Dendritic cell treated with granulocyte-macrophage colony-stimulating factor and Interleukin-4, amounts not matched to agents 40 ng/mL and 50 ng/mL, for 4 days (primary cell): ENCODE measurements around the gene ZMYM3.
"Not testable (repeated sequence)": the region's sequence is repeated elsewhere in the genome, so short reads cannot be mapped to it uniquely, and the experiment has no call there.

ENCODE experiments used
- H3K27ac Mint-ChIP-seq: one replicate; pipeline ENCODE4 v1.8.0; 2022; ENCODE audit warnings: mild to moderate bottlenecking, mixed read lengths
- H3K27me3 Mint-ChIP-seq: one replicate; pipeline ENCODE4 v1.8.0; 2022; ENCODE audit warnings: mild to moderate bottlenecking, mixed read lengths
- H3K36me3 Mint-ChIP-seq: one replicate; pipeline ENCODE4 v1.8.0; 2022; ENCODE audit warnings: low read depth, mixed read lengths
- H3K4me1 Mint-ChIP-seq: one replicate; pipeline ENCODE4 v1.8.0; 2022; ENCODE audit warnings: low read depth, mixed read lengths
- H3K4me3 Mint-ChIP-seq: one replicate; pipeline ENCODE4 v1.8.0; 2022; ENCODE audit warnings: mild to moderate bottlenecking, moderate library complexity, mixed read lengths
- H3K9me3 Mint-ChIP-seq: one replicate; pipeline ENCODE4 v1.8.0; 2022; ENCODE audit warnings: mixed read lengths
- intact Hi-C: fragments of 100-400 bp; cut with micrococcal nuclease; formaldehyde crosslinking; loops from one replicate; pipeline ENCODE4 v1.15.0; 2022

The ZMYM3 gene

GRCh38 chrX:71282514-71283402, 28.8 kb upstream of the ZMYM3 start:
- no peaks in the 10 kb centered on the region for H3K9me3 Mint-ChIP-seq
- peaks cover 23% of the 10 kb centered on the region for H3K36me3 Mint-ChIP-seq

GRCh38 chrX:71281300-71281699, 27.4 kb upstream of the ZMYM3 start:
- intact Hi-C loops, H3K27ac Mint-ChIP-seq: not testable (repeated sequence)
- H3K36me3 Mint-ChIP-seq: peaks cover 11% of the 10 kb centered on the region

More at GRCh38 chrX:71282514-71283402, 28.8 kb upstream of the ZMYM3 start:
- Mint-ChIP-seq H3K27me3 (no peaks in the 10 kb centered on the region), H3K27ac (peak overlapping the region; percentile 100), H3K4me1 (no peaks in the 10 kb centered on the region), H3K4me3 (peak overlapping the region; percentile 91)
- intact Hi-C loops: loop anchor here (1.0 kb wide), 2 partner anchors 28 to 84 kb away; partner anchors contain the start of genes TAF1 and ZMYM3

GRCh38 chrX:71272313-71272712, 18.4 kb upstream of the ZMYM3 start:
- H3K4me3 Mint-ChIP-seq, intact Hi-C loops, H3K36me3 Mint-ChIP-seq, H3K27ac Mint-ChIP-seq, H3K9me3 Mint-ChIP-seq, H3K27me3 Mint-ChIP-seq, H3K4me1 Mint-ChIP-seq: not testable (repeated sequence)

More at GRCh38 chrX:71281300-71281699, 27.4 kb upstream of the ZMYM3 start:
- H3K4me3 Mint-ChIP-seq, H3K9me3 Mint-ChIP-seq, H3K4me1 Mint-ChIP-seq, H3K27me3 Mint-ChIP-seq: not testable (repeated sequence)

- no peaks in the 10 kb centered on the region for H3K4me1 Mint-ChIP-seq
- H3K9me3 Mint-ChIP-seq: no peaks in the 10 kb centered on the region
- intact Hi-C loops: no loop called here
- no peak overlapping the region for H3K27ac Mint-ChIP-seq
- no peaks in the 10 kb centered on the region for H3K36me3 Mint-ChIP-seq
- no peaks in the 10 kb centered on the region for H3K27me3 Mint-ChIP-seq
- no peak overlapping the region for H3K4me3 Mint-ChIP-seq
Observed at GRCh38 chrX:71269801-71270395, 16.0 kb upstream of the ZMYM3 start.

GRCh38 chrX:71268624-71269023, 14.7 kb upstream of the ZMYM3 start:
- H3K27ac Mint-ChIP-seq, intact Hi-C loops, H3K4me1 Mint-ChIP-seq, H3K9me3 Mint-ChIP-seq, H3K36me3 Mint-ChIP-seq, H3K4me3 Mint-ChIP-seq, H3K27me3 Mint-ChIP-seq: not testable (repeated sequence)

- intact Hi-C loops: loop anchor here (10.0 kb wide), 1 partner anchor 72 kb away; no protein-coding TSS in a partner anchor
- Mint-ChIP-seq H3K36me3 (peaks cover 13% of the 10 kb centered on the region), H3K27me3 (no peaks in the 10 kb centered on the region), H3K27ac (no peak overlapping the region), H3K9me3 (no peaks in the 10 kb centered on the region), H3K4me1 (peaks cover 25% of the 10 kb centered on the region), H3K4me3 (no peak overlapping the region)
Observed at GRCh38 chrX:71256856-71257255, 2.9 kb upstream of the ZMYM3 start.

- intact Hi-C loops: loop anchor here (10.0 kb wide), 1 partner anchor 71 kb away; no protein-coding TSS in a partner anchor
- H3K27me3 Mint-ChIP-seq: no peaks in the 10 kb centered on the region
- peaks cover 13% of the 10 kb centered on the region for H3K36me3 Mint-ChIP-seq
- no peaks in the 10 kb centered on the region for H3K9me3 Mint-ChIP-seq
- H3K4me3 Mint-ChIP-seq: no peak overlapping the region
- peaks cover 32% of the 10 kb centered on the region for H3K4me1 Mint-ChIP-seq
- H3K27ac Mint-ChIP-seq: peak overlapping the region; percentile 97
Observed at GRCh38 chrX:71256051-71256450, 2.1 kb upstream of the ZMYM3 start.

- Mint-ChIP-seq H3K36me3 (peaks cover 38% of the 10 kb centered on the region), H3K27ac (peak overlapping the region; percentile 97), H3K4me1 (peaks cover 44% of the 10 kb centered on the region), H3K27me3 (no peaks in the 10 kb centered on the region), H3K9me3 (no peaks in the 10 kb centered on the region), H3K4me3 (peak overlapping the region; percentile 87)
- intact Hi-C loops: loop anchor here (1.0 to 10.0 kb wide), 2 partner anchors 30 to 69 kb away; partner anchors contain the start of gene NONO
Observed at GRCh38 chrX:71253253-71254091, 468 bp downstream of the ZMYM3 start.

- Mint-ChIP-seq H3K9me3 (no peaks in the 10 kb centered on the region), H3K27me3 (no peaks in the 10 kb centered on the region), H3K4me3 (peak overlapping the region; percentile 87), H3K36me3 (peaks cover 50% of the 10 kb centered on the region), H3K27ac (peak overlapping the region; percentile 84), H3K4me1 (peaks cover 44% of the 10 kb centered on the region)
- intact Hi-C loops: loop anchor here (10.0 kb wide), 1 partner anchor 67 kb away; no protein-coding TSS in a partner anchor
Observed at GRCh38 chrX:71252221-71252620, 1.7 kb downstream of the ZMYM3 start.

GRCh38 chrX:71251466-71251973, 2.4 kb downstream of the ZMYM3 start:
- no peaks in the 10 kb centered on the region for H3K27me3 Mint-ChIP-seq
- peak overlapping the region; percentile 84 for H3K27ac Mint-ChIP-seq
- intact Hi-C loops: loop anchor here (10.0 kb wide), 1 partner anchor 67 kb away; no protein-coding TSS in a partner anchor
- no peaks in the 10 kb centered on the region for H3K9me3 Mint-ChIP-seq
- peak overlapping the region; percentile 87 for H3K4me3 Mint-ChIP-seq
- peaks cover 44% of the 10 kb centered on the region for H3K4me1 Mint-ChIP-seq
- H3K36me3 Mint-ChIP-seq: peaks cover 57% of the 10 kb centered on the region

GRCh38 chrX:71250841-71251240, 3.1 kb downstream of the ZMYM3 start:
- H3K27me3 Mint-ChIP-seq: no peaks in the 10 kb centered on the region
- H3K4me1 Mint-ChIP-seq: peaks cover 42% of the 10 kb centered on the region
- peak overlapping the region; percentile 65 for H3K4me3 Mint-ChIP-seq
- H3K27ac Mint-ChIP-seq: peak overlapping the region; percentile 84
- peaks cover 64% of the 10 kb centered on the region for H3K36me3 Mint-ChIP-seq
- H3K9me3 Mint-ChIP-seq: no peaks in the 10 kb centered on the region
- intact Hi-C loops: loop anchor here (10.0 kb wide), 1 partner anchor 66 kb away; no protein-coding TSS in a partner anchor

- H3K4me1 Mint-ChIP-seq: peaks cover 33% of the 10 kb centered on the region
- H3K4me3 Mint-ChIP-seq: no peak overlapping the region
- intact Hi-C loops: no loop called here
- peaks cover 100% of the 10 kb centered on the region for H3K36me3 Mint-ChIP-seq
- no peaks in the 10 kb centered on the region for H3K9me3 Mint-ChIP-seq
- no peaks in the 10 kb centered on the region for H3K27me3 Mint-ChIP-seq
- H3K27ac Mint-ChIP-seq: no peak overlapping the region
Observed at GRCh38 chrX:71245159-71245558, 8.8 kb downstream of the ZMYM3 start.

- Mint-ChIP-seq H3K27me3 (no peaks in the 10 kb centered on the region), H3K27ac (no peak overlapping the region), H3K4me1 (peaks cover 36% of the 10 kb centered on the region), H3K36me3 (peaks cover 100% of the 10 kb centered on the region), H3K4me3 (no peak overlapping the region), H3K9me3 (no peaks in the 10 kb centered on the region)
- intact Hi-C loops: no loop called here
Observed at GRCh38 chrX:71244359-71245128, 9.4 kb downstream of the ZMYM3 start.
